ENCODE measurements around the gene SLC10A7. TPM values are rescaled to one million over a fixed set of nuclear protein-coding genes. Genes with fewer than 3 reads are reported as not detected.

Gene SLC10A7
- total and polyA plus RNA-seq, 2 of the 4 experiments (the other 2 are of a cell fraction): 5.2 to 8.4 TPM

GRCh38 chr4:146285037-146285436 is 236.7 kb downstream of the SLC10A7 start:
- intact Hi-C loops (cut with micrococcal nuclease) (no loop called here), in situ Hi-C loops (cut with MboI; ENCODE audit: low sequenced_read_pairs) (no loop called here), dilution Hi-C loops (cut with HindIII; ENCODE audit: low sequenced_read_pairs, unreplicated experiment) (no loop called here)
- no peaks in the 10 kb centered on the region for H3K9me3 ChIP-seq (ENCODE audit: control insufficient read depth, insufficient read depth, low read length)
- H3K14ac ChIP-seq (replicated peaks; ENCODE audit: low read depth, low read length): no peak overlapping the region
- H3K9ac ChIP-seq (ENCODE audit: low read depth, low read length): no peak overlapping the region
- H2BK120ac ChIP-seq (ENCODE audit: low read depth, low read length): no peak overlapping the region
- no peaks in the 10 kb centered on the region for H3K9me1 ChIP-seq (ENCODE audit: insufficient read depth, low read length)
- no peak overlapping the region for H3K4me2 ChIP-seq (ENCODE audit: low read depth, low read length)
- DNase-seq (no peak), ATAC-seq (ENCODE audit: low read depth) (no peak)
- ChIA-PET CTCF (no interaction called here), POLR2A (ENCODE audit: unreplicated experiment) (no interaction called here)
- no peak overlapping the region for H3K27ac ChIP-seq (ENCODE audit: insufficient read depth, low read length)
- peaks cover 3% of the 10 kb centered on the region for H3K36me3 ChIP-seq (ENCODE audit: control insufficient read depth, insufficient read depth, low read length)
- H2BK15ac ChIP-seq (ENCODE audit: low read depth, low read length): no peak overlapping the region
- no peak overlapping the region for H2AK9ac ChIP-seq (replicated peaks; ENCODE audit: low read depth, low read length, poor library complexity)
- H3K23ac ChIP-seq (ENCODE audit: low read depth, low read length): no peak overlapping the region
- no peak overlapping the region for H4K5ac ChIP-seq (ENCODE audit: low read depth, low read length)
- no peaks in the 10 kb centered on the region for H3K27me3 ChIP-seq (ENCODE audit: control insufficient read depth, insufficient read depth, low read length)
- H4K20me1 ChIP-seq (ENCODE audit: insufficient read depth, low read length): no peaks in the 10 kb centered on the region
- no peak overlapping the region for H3K18ac ChIP-seq (ENCODE audit: low read depth, low read length)
- no TSS peak for BruUV-seq (replicated peaks)
- no peak overlapping the region for H2AK5ac ChIP-seq (ENCODE audit: low read depth, low read length)
- no peak overlapping the region for H3K56ac ChIP-seq (ENCODE audit: extremely low read depth, insufficient read depth, low read length)
- no peaks in the 10 kb centered on the region for H3K79me1 ChIP-seq (ENCODE audit: low read depth in 1 of 2, low read length in 2 of 2)
- no peaks in the 10 kb centered on the region for H3K4me1 ChIP-seq (ENCODE audit: control insufficient read depth, insufficient read depth, low read length)
- TF ChIP-seq RFX5 (IDR thresholded peaks at IDR 0.05; ENCODE audit: low read depth, low read length) (no peak), CHD1 (IDR thresholded peaks at IDR 0.05; ENCODE audit: low read depth, low read length) (no peak), NFE2L2 (IDR thresholded peaks at IDR 0.05; ENCODE audit: low read depth, low read length) (no peak), POLR2A (IDR thresholded peaks at IDR 0.05; ENCODE audit: low read depth, low read length) (no peak), RCOR1 (IDR thresholded peaks at IDR 0.05; ENCODE audit: insufficient replicate concordance, low read length) (no peak), MAZ (IDR thresholded peaks at IDR 0.05; ENCODE audit: borderline replicate concordance, low read depth, low read length) (no peak)
- TF ChIP-seq, protein P1, sequence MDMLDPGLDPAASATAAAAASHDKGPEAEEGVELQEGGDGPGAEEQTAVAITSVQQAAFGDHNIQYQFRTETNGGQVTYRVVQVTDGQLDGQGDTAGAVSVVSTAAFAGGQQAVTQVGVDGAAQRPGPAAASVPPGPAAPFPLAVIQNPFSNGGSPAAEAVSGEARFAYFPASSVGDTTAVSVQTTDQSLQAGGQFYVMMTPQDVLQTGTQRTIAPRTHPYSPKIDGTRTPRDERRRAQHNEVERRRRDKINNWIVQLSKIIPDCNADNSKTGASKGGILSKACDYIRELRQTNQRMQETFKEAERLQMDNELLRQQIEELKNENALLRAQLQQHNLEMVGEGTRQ (IDR thresholded peaks at IDR 0.05; ENCODE audit: low read depth, low read length): no peak
- no peak overlapping the region for H3K4ac ChIP-seq (ENCODE audit: low read depth, low read length)
- no peak overlapping the region for H3K4me3 ChIP-seq (ENCODE audit: insufficient read depth, low read depth, low read length)
- no peak overlapping the region for H4K91ac ChIP-seq (ENCODE audit: insufficient read depth, low read depth, low read length)
- no peak overlapping the region for H2AFZ ChIP-seq (replicated peaks; ENCODE audit: low read length, poor library complexity)
- no peak overlapping the region for H4K8ac ChIP-seq (ENCODE audit: low read depth in 2 of 2, low read length in 2 of 2)
- H2BK20ac ChIP-seq (ENCODE audit: low read depth, low read length): no peak overlapping the region
- no peak overlapping the region for H2BK5ac ChIP-seq (ENCODE audit: low read depth, low read length, poor library complexity, severe bottlenecking)
